HG03342 (cell line): ENCODE data around the gene CEP162.
A peak's percentile ranks its signal among the peaks of the same experiment; 100 is the strongest.
"Not testable (repeated sequence)": the region's sequence is repeated elsewhere in the genome, so short reads cannot be mapped to it uniquely, and the experiment has no call there.

ENCODE experiments used
- ATAC-seq: cut with Tn5 transposase; IDR thresholded peaks from one replicate; pipeline ENCODE4 v1.9.1; 2021; ENCODE audit warnings: mild to moderate bottlenecking, moderate library complexity; ENCODE audit not compliant: unreplicated experiment

Gene CEP162

GRCh38 chr6:84227434-84228197 lies at the start of gene CEP162:
CEP162 (minus strand) TSS chr6:84227643; CDS start chr6:84226393, 1,250 bp downstream.
- peak; percentile 98 for ATAC-seq

- ATAC-seq: no peak
Measured at GRCh38 chr6:84274856-84275255, 47.4 kb upstream of the CEP162 start.

- no peak for ATAC-seq
Measured at GRCh38 chr6:84273048-84273809, 45.8 kb upstream of the CEP162 start.

GRCh38 chr6:84272298-84272697 lies 44.9 kb upstream of the CEP162 start:
- no peak for ATAC-seq

GRCh38 chr6:84271061-84271716 lies 43.7 kb upstream of the CEP162 start:
- ATAC-seq: no peak

- ATAC-seq: no peak
Measured at GRCh38 chr6:84269947-84270733, 42.7 kb upstream of the CEP162 start.

- no peak for ATAC-seq
Measured at GRCh38 chr6:84268781-84269180, 41.3 kb upstream of the CEP162 start.

- no peak for ATAC-seq
Measured at GRCh38 chr6:84263557-84263956, 36.1 kb upstream of the CEP162 start.

GRCh38 chr6:84260926-84261325 lies 33.5 kb upstream of the CEP162 start:
- no peak for ATAC-seq

GRCh38 chr6:84260196-84260595 lies 32.8 kb upstream of the CEP162 start:
- no peak for ATAC-seq

GRCh38 chr6:84258866-84259265 lies 31.4 kb upstream of the CEP162 start:
- no peak for ATAC-seq

GRCh38 chr6:84258268-84258667 lies 30.8 kb upstream of the CEP162 start:
- no peak for ATAC-seq

GRCh38 chr6:84255641-84256040 lies 28.2 kb upstream of the CEP162 start:
- ATAC-seq: no peak

- no peak for ATAC-seq
Measured at GRCh38 chr6:84253380-84253779, 25.9 kb upstream of the CEP162 start.

- no peak for ATAC-seq
Measured at GRCh38 chr6:84251891-84252539, 24.6 kb upstream of the CEP162 start.

GRCh38 chr6:84249724-84250123 lies 22.3 kb upstream of the CEP162 start:
- no peak for ATAC-seq

GRCh38 chr6:84244416-84245081 lies 17.1 kb upstream of the CEP162 start:
- not testable (repeated sequence) for ATAC-seq

- ATAC-seq: no peak
Measured at GRCh38 chr6:84243240-84243639, 15.8 kb upstream of the CEP162 start.

GRCh38 chr6:84242265-84242664 lies 14.8 kb upstream of the CEP162 start:
- ATAC-seq: no peak

GRCh38 chr6:84228198-84228543 lies 728 bp upstream of the CEP162 start:
- ATAC-seq: no peak
